HUES64 (cell line): Measurements from ENCODE around the gene ZNF581.

Source experiments
- H3K27ac ChIP-seq: 2 replicates; pipeline ENCODE4 v1.7.0; 2013; ENCODE audit warnings: low read depth, low read length, inconsistent platforms
- H3K27me3 ChIP-seq: 2 replicates; pipeline ENCODE4 v1.6.1; 2013; ENCODE audit warnings: mild to moderate bottlenecking, low read length; ENCODE audit not compliant: insufficient read depth
- H3K36me3 ChIP-seq: 2 replicates; pipeline ENCODE4 v1.6.1; 2013; ENCODE audit warnings: mild to moderate bottlenecking, low read length; ENCODE audit not compliant: insufficient read depth
- H3K4me1 ChIP-seq: 2 replicates; pipeline ENCODE4 v1.6.1; 2013; ENCODE audit warnings: mild to moderate bottlenecking, low read length, moderate library complexity; ENCODE audit not compliant: insufficient read depth
- H3K4me3 ChIP-seq: 2 replicates; pipeline ENCODE4 v1.5.1; 2013; ENCODE audit warnings: mild to moderate bottlenecking, low read length, moderate library complexity
- H3K9ac ChIP-seq: 2 replicates; pipeline ENCODE4 v1.6.1; 2013; ENCODE audit warnings: mild to moderate bottlenecking, low read depth, low read length
- H3K9me3 ChIP-seq: 2 replicates; pipeline ENCODE4 v1.6.1; 2013; ENCODE audit warnings: low read depth, low read length; ENCODE audit not compliant: insufficient read depth
- WGBS: fragments of 150-250, 120-280 bp; methylation state at CpG from one replicate; pipeline ENCODE4 v1.1.7; 2013; ENCODE audit warnings: missing lambda C conversion rate; 5-methylcytosine and 5-hydroxymethylcytosine counted together

ZNF581 gene

DNA sequence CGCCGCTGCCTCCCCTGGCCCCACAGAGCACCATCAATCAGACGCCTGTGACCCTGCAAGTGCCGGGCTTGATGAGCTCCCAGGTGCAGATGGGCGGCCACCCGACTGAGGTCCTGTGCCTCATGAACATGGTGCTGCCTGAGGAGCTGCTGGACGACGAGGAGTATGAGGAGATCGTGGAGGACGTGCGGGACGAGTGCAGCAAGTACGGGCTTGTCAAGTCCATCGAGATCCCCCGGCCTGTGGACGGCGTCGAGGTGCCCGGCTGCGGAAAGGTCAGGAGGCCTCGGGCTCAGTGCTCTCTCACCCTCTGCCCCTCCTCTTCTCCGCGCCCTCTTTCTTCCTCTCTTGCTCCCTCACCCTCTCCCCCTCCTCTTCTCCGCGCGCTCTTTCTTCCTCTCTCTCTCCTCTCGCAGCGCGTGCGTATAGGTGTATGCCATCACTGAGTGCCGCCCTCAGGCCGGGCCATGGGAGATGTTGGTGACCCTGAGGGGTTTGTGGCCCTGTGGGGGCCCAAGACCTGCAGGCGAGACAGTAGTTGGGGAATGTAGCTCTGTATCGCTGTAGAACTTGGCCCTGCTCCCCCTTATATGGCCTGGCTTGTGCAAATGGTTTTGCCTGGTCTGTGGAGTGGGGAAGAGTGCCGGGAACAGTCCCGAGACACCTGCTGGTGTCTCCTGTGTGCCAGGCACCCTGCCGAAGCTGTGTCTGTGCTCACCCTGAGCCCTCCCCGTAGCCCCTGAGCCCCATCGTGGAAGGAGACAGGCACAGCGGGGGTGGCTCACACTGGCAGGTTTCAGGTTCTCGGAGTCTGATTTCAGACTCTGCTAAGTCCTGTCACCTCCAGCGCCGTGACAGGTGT lies 26.2 kb downstream of the ZNF581 start:
- peaks cover 12% of the 10 kb centered on the region; the same call in 1 of the 2 replicates for H3K4me1 ChIP-seq
- H3K27me3 ChIP-seq = no peaks in the 10 kb centered on the region
- H3K4me3 ChIP-seq = no peak overlapping the region
- no peak overlapping the region for H3K27ac ChIP-seq
- WGBS = 93% methylated on average over 43 of the region's 43 CpGs
- H3K9ac ChIP-seq = no peak overlapping the region
- H3K9me3 ChIP-seq = no peaks in the 10 kb centered on the region
- peaks cover 73% of the 10 kb centered on the region for H3K36me3 ChIP-seq

GRCh38 chr19:55670280-55671053 lies 27.0 kb downstream of the ZNF581 start:
- peaks cover 67% of the 10 kb centered on the region for H3K36me3 ChIP-seq
- no peak overlapping the region; the same call in 1 of the 2 replicates for H3K27ac ChIP-seq
- 90% methylated on average over 23 of the region's 23 CpGs for WGBS

GRCh38 chr19:55671054-55671378 lies 27.6 kb downstream of the ZNF581 start:
- H3K4me1 ChIP-seq = peaks cover 14% of the 10 kb centered on the region
- H3K36me3 ChIP-seq = peaks cover 61% of the 10 kb centered on the region
- H3K9me3 ChIP-seq = no peaks in the 10 kb centered on the region
- WGBS = 94% methylated on average over 2 of the region's 2 CpGs
- H3K9ac ChIP-seq = no peak overlapping the region
- H3K27ac ChIP-seq = no peak overlapping the region; the same call in 1 of the 2 replicates
- no peaks in the 10 kb centered on the region for H3K27me3 ChIP-seq
- no peak overlapping the region for H3K4me3 ChIP-seq

More at GRCh38 chr19:55670280-55671053, 27.0 kb downstream of the ZNF581 start:
- no peak overlapping the region for H3K4me3 ChIP-seq
- H3K9ac ChIP-seq = no peak overlapping the region
- H3K4me1 ChIP-seq = peaks cover 12% of the 10 kb centered on the region; the same call in 1 of the 2 replicates
- H3K9me3 ChIP-seq = no peaks in the 10 kb centered on the region
- no peaks in the 10 kb centered on the region for H3K27me3 ChIP-seq

DNA sequence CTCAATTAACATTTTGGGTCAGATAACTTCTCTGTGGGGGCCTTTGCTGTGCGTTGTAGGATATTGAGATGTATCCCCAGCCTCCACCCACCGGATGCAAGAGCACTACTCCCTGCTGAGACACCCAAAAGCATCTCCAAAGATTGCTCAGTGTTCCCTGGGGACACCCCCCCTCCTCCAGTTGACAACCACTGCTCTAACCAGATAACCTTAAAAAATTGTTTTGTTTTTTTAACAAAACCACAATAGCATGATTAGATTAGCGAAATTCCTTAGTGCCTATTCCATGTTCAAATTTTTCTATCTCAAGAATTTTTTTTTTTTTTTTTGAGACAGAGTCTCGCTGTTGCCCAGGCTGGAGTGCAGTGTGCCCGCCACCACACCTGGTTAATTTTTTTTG lies 29.0 kb downstream of the ZNF581 start:
- Histone ChIP-seq H3K27me3 (no peaks in the 10 kb centered on the region), H3K4me3 (no peak overlapping the region), H3K4me1 (peaks cover 17% of the 10 kb centered on the region), H3K9ac (no peak overlapping the region), H3K27ac (peak overlapping the region; percentile 29; the same call in 1 of the 2 replicates), H3K9me3 (no peaks in the 10 kb centered on the region), H3K36me3 (peaks cover 47% of the 10 kb centered on the region)
- WGBS = 89% methylated on average over 5 of the region's 5 CpGs

GRCh38 chr19:55673465-55673864 lies 30.0 kb downstream of the ZNF581 start:
- Histone ChIP-seq H3K36me3 (peaks cover 46% of the 10 kb centered on the region), H3K27ac (peak overlapping the region; percentile 76; the same call in 1 of the 2 replicates)

GRCh38 chr19:55673889-55674288 lies 30.4 kb downstream of the ZNF581 start:
- Histone ChIP-seq H3K27ac (peak overlapping the region; percentile 76; the same call in 1 of the 2 replicates), H3K4me3 (peak overlapping the region; percentile 98; the same call in 1 of the 2 replicates), H3K36me3 (peaks cover 46% of the 10 kb centered on the region), H3K27me3 (no peaks in the 10 kb centered on the region), H3K9ac (0 out of 2 replicates have a peak overlapping the region, but pooled peaks have one; percentile 23), H3K4me1 (peaks cover 17% of the 10 kb centered on the region), H3K9me3 (no peaks in the 10 kb centered on the region)
- 93% methylated on average over 8 of the region's 15 CpGs for WGBS

More at GRCh38 chr19:55673465-55673864, 30.0 kb downstream of the ZNF581 start:
- Histone ChIP-seq H3K27me3 (no peaks in the 10 kb centered on the region), H3K9ac (0 out of 2 replicates have a peak overlapping the region, but pooled peaks have one; percentile 23), H3K4me1 (peaks cover 17% of the 10 kb centered on the region), H3K4me3 (peak overlapping the region; percentile 25; the same call in 1 of the 2 replicates), H3K9me3 (no peaks in the 10 kb centered on the region)
- WGBS = 82% methylated on average over 9 of the region's 9 CpGs

DNA sequence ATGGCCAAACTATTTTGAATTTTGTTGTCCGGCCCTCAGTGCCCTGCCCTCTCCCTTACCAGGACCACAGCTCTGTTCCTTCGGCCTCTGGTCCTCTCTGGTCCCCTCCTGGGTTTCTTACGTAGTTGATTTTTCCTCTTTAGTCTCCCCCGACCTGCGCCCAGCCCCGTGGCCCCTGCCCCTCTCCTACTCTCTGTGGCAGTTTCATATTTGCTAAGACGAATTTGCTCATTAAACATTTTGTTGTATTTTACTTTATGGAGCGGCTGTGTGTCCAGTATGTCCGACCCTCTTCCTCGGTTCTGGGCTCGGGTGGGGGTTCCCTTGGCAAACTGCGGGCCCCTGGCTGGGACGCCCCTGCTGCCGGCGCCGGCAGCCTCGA lies 31.0 kb downstream of the ZNF581 start:
- peaks cover 46% of the 10 kb centered on the region for H3K36me3 ChIP-seq
- peak overlapping the region; percentile 77 for H3K9ac ChIP-seq
- peaks cover 17% of the 10 kb centered on the region for H3K4me1 ChIP-seq
- no peaks in the 10 kb centered on the region for H3K27me3 ChIP-seq
- H3K27ac ChIP-seq = peak overlapping the region; percentile 81
- no peaks in the 10 kb centered on the region for H3K9me3 ChIP-seq
- peak overlapping the region; percentile 98 for H3K4me3 ChIP-seq
- 28% methylated on average over 17 of the region's 17 CpGs for WGBS

GRCh38 chr19:55674841-55675660 lies 31.6 kb downstream of the ZNF581 start, which contains the start of gene EPN1:
TSS of gene EPN1 (plus strand) at chr19:55675226. CDS start at chr19:55678628, 3,402 bp downstream.
- peak within 1 kb of the TSS; percentile 81 for H3K27ac ChIP-seq

GRCh38 chr19:55675661-55676354 lies 32.4 kb downstream of the ZNF581 start:
- Histone ChIP-seq H3K4me3 (peak overlapping the region; percentile 98), H3K4me1 (peaks cover 16% of the 10 kb centered on the region), H3K27me3 (no peaks in the 10 kb centered on the region), H3K9me3 (no peaks in the 10 kb centered on the region), H3K36me3 (peaks cover 40% of the 10 kb centered on the region), H3K27ac (peak overlapping the region; percentile 65; the same call in 1 of the 2 replicates), H3K9ac (peak overlapping the region; percentile 95)
- WGBS = 36% methylated on average over 16 of the region's 16 CpGs

More at GRCh38 chr19:55674841-55675660, 31.6 kb downstream of the ZNF581 start, which contains the start of gene EPN1:
- under 1% methylated on average over 101 of the region's 101 CpGs for WGBS
- H3K27me3 ChIP-seq = no peaks in the 10 kb centered on the region
- peak within 1 kb of the TSS; percentile 95 for H3K9ac ChIP-seq
- H3K4me1 ChIP-seq = peaks cover 17% of the 10 kb centered on the region
- H3K4me3 ChIP-seq = peak within 1 kb of the TSS; percentile 98
- no peaks in the 10 kb centered on the region for H3K9me3 ChIP-seq
- peaks cover 46% of the 10 kb centered on the region for H3K36me3 ChIP-seq

DNA sequence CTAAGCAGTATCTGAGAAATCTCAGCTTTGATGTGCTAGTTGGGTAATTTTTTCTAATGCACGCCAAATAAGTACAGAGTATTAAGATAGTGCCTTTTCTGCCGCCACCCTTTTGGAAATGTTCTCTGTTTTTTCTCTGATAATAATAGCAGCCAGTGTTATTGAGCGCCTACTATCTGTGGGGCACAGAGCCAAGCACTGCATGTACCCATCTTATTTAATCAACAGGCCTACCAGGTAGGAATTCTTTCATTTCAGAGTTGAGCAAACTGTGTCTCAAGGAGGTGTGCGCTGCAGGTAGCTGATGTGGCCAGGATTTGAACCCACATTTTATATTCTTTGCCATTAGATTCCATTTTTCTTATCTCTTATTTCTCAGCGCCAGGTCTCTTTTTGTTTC lies 32.9 kb downstream of the ZNF581 start:
- Histone ChIP-seq H3K36me3 (peaks cover 43% of the 10 kb centered on the region), H3K9me3 (no peaks in the 10 kb centered on the region), H3K9ac (peak overlapping the region; percentile 11; the same call in 1 of the 2 replicates), H3K27ac (no peak overlapping the region), H3K4me1 (peaks cover 14% of the 10 kb centered on the region), H3K4me3 (peak overlapping the region; percentile 98), H3K27me3 (no peaks in the 10 kb centered on the region)
- WGBS = 94% methylated on average over 5 of the region's 5 CpGs
